IPS-NIHi7 (cell line): ENCODE results near the gene ANXA4.

Experiments used
- DNase-seq: peaks from one replicate; pipeline ENCODE4 v3.0.0; 2012; ENCODE audit warnings: mixed read lengths; ENCODE audit errors: extremely low spot score

ANXA4 gene

DNA sequence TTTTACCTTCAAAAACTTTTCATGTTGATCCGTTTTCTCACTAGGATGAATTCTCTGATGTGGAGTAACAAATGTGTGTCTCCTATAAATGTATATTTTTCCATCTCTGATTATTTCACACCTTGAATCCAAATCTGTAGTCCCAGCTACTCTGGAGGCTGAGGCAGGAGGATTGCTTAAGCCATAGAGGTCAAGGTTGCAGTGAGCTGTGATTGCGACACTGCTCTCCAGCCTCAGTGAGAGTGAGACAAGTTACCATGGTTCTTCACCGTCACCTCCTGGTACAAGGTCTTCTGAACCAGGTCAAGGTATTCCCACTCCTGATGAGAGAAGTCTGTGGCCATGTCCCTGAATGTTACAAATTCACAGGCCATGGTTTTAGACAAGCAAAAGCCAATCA is 102.6 kb downstream of the ANXA4 start:
- no peak for DNase-seq

DNA sequence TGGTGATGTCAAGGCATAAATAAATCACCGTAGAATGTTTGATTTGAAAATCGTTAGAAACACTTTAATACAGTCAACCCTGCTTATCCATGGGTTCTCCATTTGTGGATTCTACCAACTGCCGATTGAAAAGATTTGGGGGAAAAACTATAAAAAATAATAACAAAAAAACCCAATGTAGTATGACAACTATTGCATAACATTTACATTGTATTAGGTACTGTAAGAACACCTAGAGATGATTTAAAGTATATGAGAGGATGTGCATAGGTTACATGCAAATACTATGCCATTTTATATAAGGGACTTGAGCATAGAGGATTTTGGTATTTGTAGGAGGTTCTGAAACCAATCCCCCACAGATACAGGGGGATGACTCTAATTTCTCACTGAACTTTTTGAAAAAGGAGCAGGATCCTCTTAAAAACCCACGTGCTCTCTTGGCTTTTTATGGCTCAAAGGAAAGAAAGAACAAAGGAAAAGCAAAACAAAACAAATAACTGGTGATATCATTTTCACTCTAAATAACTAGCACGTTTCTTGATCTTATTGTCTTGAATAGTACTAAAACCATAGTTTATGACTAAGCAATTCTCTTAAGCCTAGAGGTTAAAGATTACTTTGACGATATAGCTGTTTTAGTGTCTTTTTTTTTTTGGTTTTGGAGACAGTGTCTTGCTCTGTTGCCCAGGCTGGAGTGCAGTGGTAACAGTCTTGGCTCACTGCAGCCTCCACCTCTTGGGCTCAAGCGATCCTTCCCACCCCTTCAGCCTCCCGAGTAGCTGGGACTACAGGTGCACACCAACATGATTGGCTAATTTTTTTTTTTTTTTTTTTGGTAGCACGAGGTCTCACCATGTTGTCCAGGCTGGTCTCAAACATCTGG is 104.5 kb downstream of the ANXA4 start:
- DNase-seq: no peak

GRCh38 chr2:69847068-69847828 is 105.3 kb downstream of the ANXA4 start:
- DNase-seq: no peak

DNA sequence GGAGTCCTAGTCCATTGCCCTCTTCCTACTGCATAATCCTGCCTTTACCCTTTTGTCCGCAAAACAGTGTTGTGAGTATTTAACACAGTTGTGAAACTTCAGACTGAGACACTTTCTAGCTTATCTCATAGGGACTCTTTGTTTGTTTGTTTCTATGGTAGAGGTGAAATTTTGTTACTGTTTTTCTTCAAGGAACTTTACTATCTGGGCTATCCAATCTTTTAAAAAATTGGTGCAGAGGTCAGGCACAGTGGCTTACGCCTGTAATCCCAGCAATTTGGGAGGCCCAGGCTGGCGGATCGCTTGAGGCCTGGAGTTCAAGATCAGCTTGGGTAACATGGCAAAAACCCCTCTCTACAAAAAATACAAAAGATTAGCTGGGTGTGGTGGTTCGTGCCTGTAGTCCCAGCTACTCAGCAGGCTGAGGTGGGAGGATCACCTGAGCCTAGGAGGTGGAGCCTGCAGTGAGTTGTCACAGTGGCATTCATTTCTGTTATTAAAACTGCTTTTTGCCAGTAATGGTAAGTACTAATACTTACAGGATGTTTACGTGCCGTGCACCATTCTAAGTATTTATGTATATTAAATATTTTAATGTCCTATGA is 106.4 kb downstream of the ANXA4 start:
- DNase-seq: no peak

DNA sequence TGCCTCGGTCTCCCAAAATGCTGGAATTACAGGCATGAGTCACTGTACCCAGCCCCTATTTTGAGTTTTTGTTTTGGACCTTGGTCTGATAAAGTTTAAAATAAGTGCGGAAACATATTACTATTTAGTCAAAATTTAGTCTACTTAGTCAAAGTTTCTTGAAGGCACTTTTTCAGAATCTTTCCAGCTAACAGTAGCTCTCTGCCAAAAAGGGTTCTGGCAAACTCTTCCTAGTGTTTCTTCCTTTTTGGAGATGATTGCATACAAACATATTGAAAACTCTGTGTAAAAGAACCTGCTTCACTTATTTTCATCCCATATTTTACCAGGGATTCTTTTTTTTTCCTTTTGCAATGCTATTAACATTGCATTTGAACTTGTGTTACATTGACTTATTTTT is 116.3 kb downstream of the ANXA4 start:
- no peak for DNase-seq

DNA sequence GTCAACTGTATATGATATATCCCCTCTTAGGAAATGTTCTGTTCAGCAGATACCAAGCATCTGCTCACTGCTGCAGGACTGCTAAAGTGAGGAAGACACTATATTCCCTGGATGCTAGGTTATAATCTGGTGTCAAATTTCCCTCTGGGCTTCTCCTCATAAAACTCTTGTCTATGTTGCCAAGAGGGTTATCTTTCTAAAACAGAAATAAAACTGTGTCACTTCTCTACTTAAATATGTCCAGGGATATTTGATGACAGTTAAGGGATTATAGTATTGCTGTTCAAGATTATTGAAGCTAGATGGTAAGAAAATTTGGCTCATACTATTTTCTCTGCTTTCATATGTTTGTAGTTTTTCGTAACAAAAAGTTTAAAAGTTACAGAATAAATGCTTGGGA is 121.4 kb downstream of the ANXA4 start:
- no peak for DNase-seq
